Muscle layer of colon (tissue), 2 donors: ENCODE results near the gene GPRASP3.
A peak's percentile ranks its signal among the peaks of the same experiment; 100 is the strongest.

Source experiments
- H3K27ac ChIP-seq: one replicate; pipeline ENCODE4 v1.7.0; 2013; ENCODE audit warnings: low read depth, mild to moderate bottlenecking, low read length, moderate library complexity
- H3K27me3 ChIP-seq, 2 donors: one replicate each; pipeline ENCODE4 v1.7.0; 2013; ENCODE audit warnings: low read length in 2 of 2, mild to moderate bottlenecking in 2 of 2; ENCODE audit not compliant: insufficient read depth in 2 of 2, control insufficient read depth in 1 of 2
- H3K36me3 ChIP-seq: one replicate; pipeline ENCODE4 v1.7.0; 2013; ENCODE audit warnings: mild to moderate bottlenecking, low read length; ENCODE audit not compliant: insufficient read depth
- H3K4me1 ChIP-seq: one replicate; pipeline ENCODE4 v1.7.0; 2013; ENCODE audit warnings: mild to moderate bottlenecking, low read length; ENCODE audit not compliant: insufficient read depth
- H3K4me3 ChIP-seq, 2 donors: one replicate each; pipeline ENCODE4 v1.7.0; 2013; ENCODE audit warnings: low read length in 2 of 2, low read depth in 1 of 2, mild to moderate bottlenecking in 1 of 2, moderate library complexity in 1 of 2
- H3K9ac ChIP-seq: one replicate; pipeline ENCODE4 v1.7.0; 2013; ENCODE audit warnings: low read length
- H3K9me3 ChIP-seq: one replicate; pipeline ENCODE4 v1.7.0; 2013; ENCODE audit warnings: mild to moderate bottlenecking, low read length
- donor health status: abdominal sarcoma.
- donor health status: Adenocarcinoma of cecum.

Gene GPRASP3

DNA sequence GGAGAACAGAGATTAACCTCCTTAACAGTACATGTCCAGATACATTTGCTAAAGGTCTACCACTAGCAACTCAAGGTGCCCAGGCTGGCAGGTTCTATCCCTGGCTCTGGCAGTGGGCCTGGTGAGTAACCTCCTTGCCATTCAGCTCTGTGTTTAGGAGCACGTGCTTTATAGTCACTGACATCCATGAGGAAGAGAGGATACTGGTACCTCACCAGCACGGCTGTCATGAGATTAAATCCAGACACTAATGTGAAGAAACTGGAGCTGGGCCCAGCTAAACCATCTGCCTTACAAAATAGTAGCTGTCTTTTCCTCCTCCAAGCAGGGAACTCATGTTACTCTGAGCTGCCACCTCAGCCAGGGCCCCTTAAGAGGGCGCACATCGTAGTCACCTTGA lies 45.3 kb downstream of the GPRASP3 start:
- Histone ChIP-seq H3K36me3 (no peaks in the 10 kb centered on the region), H3K27ac (peak overlapping the region; percentile 3), H3K4me3 (no peak overlapping the region), H3K9ac (no peak overlapping the region), H3K4me1 (peaks cover 16% of the 10 kb centered on the region), H3K9me3 (no peaks in the 10 kb centered on the region), H3K27me3 (no peaks in the 10 kb centered on the region)

DNA sequence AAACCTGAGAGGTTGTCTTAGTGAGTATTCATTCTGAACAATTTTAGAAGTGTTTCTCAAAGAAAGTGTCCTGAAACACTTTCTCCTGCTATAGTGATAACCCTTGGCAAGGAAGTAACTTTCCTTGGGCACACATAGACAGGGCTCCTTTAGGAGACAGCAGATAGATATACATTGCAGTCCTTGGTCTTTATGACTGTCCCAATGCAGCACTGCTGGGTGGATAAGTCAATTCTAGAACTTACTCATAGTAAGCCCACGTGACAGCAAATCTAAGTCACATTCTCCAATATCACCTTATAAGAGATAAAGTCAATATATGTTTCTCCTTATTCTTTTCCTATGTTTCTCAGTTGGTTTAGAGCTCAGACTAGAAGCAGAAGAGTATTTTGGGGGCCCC lies 46.7 kb downstream of the GPRASP3 start:
- no peak overlapping the region for H3K9ac ChIP-seq
- no peaks in the 10 kb centered on the region for H3K27me3 ChIP-seq
- H3K4me3 ChIP-seq = no peak overlapping the region
- H3K27ac ChIP-seq = no peak overlapping the region
- no peaks in the 10 kb centered on the region for H3K9me3 ChIP-seq
- peaks cover 16% of the 10 kb centered on the region for H3K4me1 ChIP-seq
- no peaks in the 10 kb centered on the region for H3K36me3 ChIP-seq

DNA sequence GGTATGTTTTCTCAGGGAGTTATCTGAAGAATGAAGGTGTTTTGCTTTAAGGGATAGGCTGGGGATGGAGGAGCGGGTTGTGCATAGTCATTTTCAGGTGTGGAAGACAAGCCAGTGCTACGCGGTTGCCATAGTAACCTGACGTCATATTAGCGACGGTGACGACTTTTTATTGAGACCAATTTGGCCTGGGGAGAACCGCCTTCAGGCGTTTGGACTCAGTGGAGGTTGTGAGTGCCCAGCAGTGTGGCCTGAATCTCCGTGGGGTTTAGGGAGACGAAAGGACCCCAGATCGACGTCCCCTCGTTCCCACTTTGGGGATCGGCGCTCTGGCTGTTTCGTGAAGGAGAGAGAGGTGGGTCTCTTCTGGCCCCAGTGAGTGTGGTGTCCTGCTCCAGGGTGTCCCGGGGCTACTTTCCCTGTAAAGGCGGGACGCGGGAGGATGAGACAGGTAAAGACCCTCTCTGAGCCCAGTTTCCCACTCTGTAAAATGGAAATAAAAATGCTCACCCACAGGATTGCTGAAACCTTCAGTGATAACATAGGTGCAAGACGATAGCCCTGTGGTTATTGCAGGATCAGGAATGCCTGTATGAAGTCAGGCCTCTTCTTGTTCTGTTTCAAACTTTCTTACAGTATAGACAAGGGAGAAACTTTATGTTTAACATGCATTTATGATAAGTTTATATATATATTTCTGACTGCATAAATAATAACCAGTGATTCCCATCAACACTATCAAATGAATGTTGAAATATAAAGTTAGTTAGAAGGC lies 48.6 kb downstream of the GPRASP3 start:
- H3K27me3 ChIP-seq = peaks cover 0 to 3% of the 10 kb centered on the region in 2 donors
- peaks cover 16% of the 10 kb centered on the region for H3K4me1 ChIP-seq
- H3K4me3 ChIP-seq = peak overlapping the region in 1 of 2 donors; percentile 66
- H3K9ac ChIP-seq = peak overlapping the region; percentile 77
- H3K9me3 ChIP-seq = no peaks in the 10 kb centered on the region
- H3K36me3 ChIP-seq = no peaks in the 10 kb centered on the region
- H3K27ac ChIP-seq = no peak overlapping the region
